Ovary (tissue), 9 donors: ENCODE measurements around the gene GTPBP2. TPM values are rescaled to one million over a fixed set of nuclear protein-coding genes. Genes with fewer than 3 reads are reported as not detected.

ENCODE experiments used
- DNase-seq, 5 donors: peaks; one replicate each; pipeline ENCODE4 v3.0.0-alpha.2; 2019 to 2020
- H3K27ac ChIP-seq, 2 donors: fragments of 200-600 bp; one replicate each; pipeline versions ENCODE4 v1.5.1 to v1.8.0; 2019 to 2022
- H3K27me3 ChIP-seq: fragments of 200-600 bp; one replicate; pipeline ENCODE4 v1.8.0; 2022
- H3K36me3 ChIP-seq: fragments of 200-600 bp; sonication (generic); one replicate; pipeline ENCODE4 v1.5.1; 2019
- H3K4me1 ChIP-seq: one replicate; pipeline ENCODE4 v1.8.1; 2013; ENCODE audit warnings: mild to moderate bottlenecking, moderate library complexity; ENCODE audit not compliant: insufficient read depth
- H3K4me3 ChIP-seq: fragments of 200-600 bp; sonication (generic); one replicate; pipeline ENCODE4 v1.5.1; 2017
- H3K9me3 ChIP-seq, 2 donors: fragments of 200-600 bp in 1 of 2; sonication (generic) in 1 of 2; one replicate each; pipeline versions ENCODE4 v1.5.1 to v1.8.1; 2013 to 2019; ENCODE audit warnings: mild to moderate bottlenecking in 1 of 2, moderate library complexity in 1 of 2
- CTCF ChIP-seq, 3 donors: fragments of 450-650 bp in 2 of 3; fragments of 200-600 bp in 1 of 3; IDR thresholded peaks; one replicate each; pipeline versions ENCODE4 v1.5.1 to v1.8.0; 2016 to 2022; ENCODE audit warnings: antibody characterized with exemption in 3 of 3, mild to moderate bottlenecking in 1 of 3
- EP300 ChIP-seq: sonication (generic); formaldehyde crosslinking; IDR thresholded peaks from one replicate; pipeline ENCODE4 v1.6.1; 2017; ENCODE audit warnings: antibody characterized with exemption
- POLR2A ChIP-seq: fragments of 450-650 bp; IDR thresholded peaks from one replicate; pipeline ENCODE4 v1.6.1; 2017; ENCODE audit warnings: antibody characterized with exemption, mild to moderate bottlenecking, moderate library complexity
- WGBS, 3 donors: extraction: QIAGEN DNeasy Blood & Tissue Kit in 1 of 3; methylation state at CpG; one replicate each; pipeline versions ENCODE4 v1.1.5 to v1.1.7; 2013 to 2017; 5-methylcytosine and 5-hydroxymethylcytosine counted together
- intact Hi-C, 4 donors: fragments of 100-400 bp; cut with DNase I; formaldehyde crosslinking; loops; one replicate each; pipeline versions ENCODE4 v1.11.0 to v1.15.1; 2022 to 2023
- polyA plus RNA-seq, 2 donors: library from polyadenylated mRNA; stranded (reverse); fragments of 200-250 nt in 1 of 2; fragments of 350-450 nt in 1 of 2; fragmentation: Illumina TruSeq in 1 of 2; extraction: RNeasy Lipid Tissue Mini Kit (QIAGEN cat#74804) in 1 of 2; gene quantifications; one replicate each; pipeline ENCODE4 v1.2.3, GENCODE V29; 2013 to 2014
- total RNA-seq, 7 donors: library from RNA; depleted of rRNA in 2 of 7; stranded (reverse); fragments of >200 nt in 2 of 7; fragmentation: NEBNext Ultra II Directional in 3 of 7; extraction: Animal tissue kit (Norgen Biotek cat#: 25700) in 3 of 7; gene quantifications; one replicate each; pipeline versions ENCODE4 v1.1.0 to v1.2.4, GENCODE V29; 2016 to 2023
- donor health status: DM: no; HTN: no; CAD: no; lungs with moderate emphysema.
- donor health status: DM: no; HTN: no; CAD: no.
- donor health status: Bipolar disorder and iron deficiency.
- donor health status: DM: yes; HTN: yes; CAD: no.
- donor health status: DM: no; HTN: no; CAD: no.
- donor health status: DM: yes; HTN: yes; CAD: no.

Gene GTPBP2
- total and polyA plus RNA-seq, 9 donors = 24.9 to 60.4 (median 33.1) TPM

- TF ChIP-seq EP300 (no peak), POLR2A (peak; percentile 60), CTCF (IDR thresholded peaks at IDR 0.05) (no peak)
- intact Hi-C loops = no loop called here
- H3K36me3 ChIP-seq = no peaks in the 10 kb centered on the region
- H3K27me3 ChIP-seq = no peaks in the 10 kb centered on the region
- DNase-seq = peak; percentile 93 to 97 (median 95)
- peaks cover 6% of the 10 kb centered on the region for H3K4me1 ChIP-seq
- H3K27ac ChIP-seq = peak overlapping the region; percentile 80 to 84
- 0% methylated on average over 41 of the region's 41 CpGs for WGBS, 3 donors
- no peaks in the 10 kb centered on the region for H3K9me3 ChIP-seq
- peak overlapping the region; percentile 100 for H3K4me3 ChIP-seq
These were observed 639 bp upstream of the GTPBP2 start for GRCh38 chr6:43629505-43630300.

GRCh38 chr6:43628393-43629103 lies 516 bp downstream of the GTPBP2 start:
- Histone ChIP-seq H3K36me3 (no peaks in the 10 kb centered on the region), H3K9me3 (no peaks in the 10 kb centered on the region), H3K4me3 (peak overlapping the region; percentile 100), H3K27me3 (no peaks in the 10 kb centered on the region), H3K27ac (peak overlapping the region; percentile 72 to 83), H3K4me1 (peaks cover 6% of the 10 kb centered on the region)
- TF ChIP-seq POLR2A = no peak
- no peak for TF ChIP-seq CTCF (IDR thresholded peaks at IDR 0.05)
- no peak for TF ChIP-seq EP300
- DNase-seq = peak; percentile 49 to 73 (median 59)
- 0 to 1% (median 0%) methylated on average over 25 of the region's 25 CpGs for WGBS, 3 donors
- intact Hi-C loops = no loop called here

DNA sequence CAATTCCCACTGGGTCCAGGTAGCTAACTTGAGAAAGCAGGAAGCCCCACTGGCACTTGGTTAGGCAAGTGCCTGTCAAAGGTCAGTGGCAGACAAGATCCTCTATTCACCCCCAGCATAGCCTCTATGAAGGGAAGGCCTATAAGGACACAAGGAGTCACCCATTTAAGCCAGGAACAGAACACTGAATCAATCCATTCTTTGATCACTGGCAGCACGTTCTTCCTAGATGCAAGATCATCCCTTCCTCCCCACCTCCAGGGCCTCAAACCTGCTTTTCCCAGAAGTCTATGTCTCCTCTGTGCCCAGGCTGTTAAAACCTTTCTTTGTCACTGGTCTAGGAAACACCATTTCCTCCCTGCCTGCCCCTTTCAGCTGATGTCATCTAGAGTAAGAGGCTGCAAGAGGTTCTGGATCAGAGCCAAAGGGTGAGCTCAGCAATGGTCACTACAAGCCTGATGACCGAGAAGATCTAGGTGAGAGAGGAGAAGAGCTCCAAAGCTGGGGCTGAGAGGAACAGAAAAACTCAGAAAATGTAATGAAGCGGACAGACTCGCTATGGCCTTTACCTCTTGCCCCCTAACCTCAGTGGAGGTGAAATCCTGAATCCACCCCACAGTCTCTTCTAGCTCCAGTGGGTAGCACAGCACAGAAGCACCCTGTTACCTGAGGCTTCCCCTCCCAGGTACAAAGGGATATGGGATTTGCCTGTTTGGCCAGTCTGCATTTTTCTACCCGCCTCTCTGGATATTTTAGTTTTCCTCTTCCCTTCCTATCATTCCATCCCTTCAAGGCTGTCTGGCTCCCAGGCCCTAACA lies 1.8 kb downstream of the GTPBP2 start:
- peak; percentile 22 for TF ChIP-seq EP300
- TF ChIP-seq CTCF (IDR thresholded peaks at IDR 0.05) = no peak
- no peaks in the 10 kb centered on the region for H3K27me3 ChIP-seq
- WGBS, 3 donors = 70 to 72% (median 72%) methylated on average over 5 of the region's 5 CpGs
- H3K9me3 ChIP-seq = no peaks in the 10 kb centered on the region
- H3K4me1 ChIP-seq = peaks cover 6% of the 10 kb centered on the region
- H3K36me3 ChIP-seq = no peaks in the 10 kb centered on the region
- DNase-seq = peak in 4 of 5 donors; percentile 33 to 77 (median 61)
- no peak overlapping the region for H3K4me3 ChIP-seq
- intact Hi-C loops = no loop called here
- no peak overlapping the region for H3K27ac ChIP-seq

DNA sequence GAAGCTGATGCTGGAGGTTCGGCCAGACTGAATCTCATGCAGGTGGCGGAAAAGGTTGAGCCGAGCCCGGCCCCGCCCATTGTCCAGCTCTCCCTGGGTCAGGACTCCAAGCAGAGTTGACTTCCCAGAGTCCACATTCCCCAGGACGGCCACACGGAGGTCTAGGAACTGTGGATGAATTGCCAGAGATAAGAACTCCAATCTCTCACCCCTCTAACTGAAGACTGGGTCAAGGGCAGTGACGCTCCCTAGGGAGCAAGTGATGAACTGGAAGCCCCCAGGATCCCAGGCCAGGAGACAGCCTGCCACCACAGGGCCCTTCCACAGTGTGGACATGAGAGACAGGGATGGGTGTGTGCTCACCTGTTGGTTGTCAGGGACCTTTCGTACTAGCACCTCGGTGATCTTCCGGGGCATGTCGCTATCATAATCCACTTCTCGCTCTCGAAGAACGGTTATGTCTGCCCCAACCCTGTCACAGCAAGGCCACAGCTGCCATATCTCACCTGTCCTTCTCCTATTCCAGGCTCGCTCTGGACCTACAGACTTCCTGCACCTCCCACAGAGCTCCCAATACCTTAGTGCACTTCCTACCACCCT lies 3.6 kb downstream of the GTPBP2 start:
- no peak for TF ChIP-seq POLR2A
- TF ChIP-seq CTCF (IDR thresholded peaks at IDR 0.05) = no peak
- TF ChIP-seq EP300 = no peak
- no peaks in the 10 kb centered on the region for H3K27me3 ChIP-seq
- no peaks in the 10 kb centered on the region for H3K36me3 ChIP-seq
- intact Hi-C loops = no loop called here
- peaks cover 6% of the 10 kb centered on the region for H3K4me1 ChIP-seq
- H3K4me3 ChIP-seq = no peak overlapping the region
- no peak overlapping the region for H3K27ac ChIP-seq
- no peaks in the 10 kb centered on the region for H3K9me3 ChIP-seq
- peak in 1 of 5 donors; percentile 33 for DNase-seq
- 89 to 91% (median 90%) methylated on average over 16 of the region's 16 CpGs for WGBS, 3 donors
